Activated CD8-positive, alpha-beta memory T cell treated with anti-CD3 and anti-CD28 coated beads for 48 hours (primary cell): Measurements from ENCODE around the gene ATRNL1.
"Not testable (repeated sequence)": the region's sequence is repeated elsewhere in the genome, so short reads cannot be mapped to it uniquely, and the experiment has no call there.

Experiments used
- DNase-seq, 3 experiments: peaks; one replicate each; pipeline ENCODE4 v3.0.0-alpha.2; 2020; ENCODE audit warnings: low read depth in 2 of 3, low spot score in 2 of 3

Gene ATRNL1

DNA sequence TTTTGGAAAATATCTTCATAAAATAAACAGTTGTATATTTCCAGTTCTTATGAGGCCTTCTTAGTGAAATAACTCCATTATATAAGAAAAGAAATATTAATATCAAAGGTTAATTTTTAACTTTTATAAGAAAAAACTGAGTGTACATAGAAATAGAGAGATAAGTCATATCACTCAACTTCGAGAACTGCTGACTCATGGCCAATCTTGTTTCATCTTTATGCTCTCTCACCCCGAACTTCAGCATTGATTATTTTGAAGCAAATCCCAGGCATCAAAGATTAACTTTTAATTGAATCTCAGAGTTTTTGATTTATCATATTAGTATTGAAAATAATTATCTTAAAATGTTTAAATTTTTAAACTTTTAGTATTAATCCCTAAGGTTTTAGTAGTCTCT lies 652.8 kb downstream of the ATRNL1 start:
- DNase-seq, result no peak

DNA sequence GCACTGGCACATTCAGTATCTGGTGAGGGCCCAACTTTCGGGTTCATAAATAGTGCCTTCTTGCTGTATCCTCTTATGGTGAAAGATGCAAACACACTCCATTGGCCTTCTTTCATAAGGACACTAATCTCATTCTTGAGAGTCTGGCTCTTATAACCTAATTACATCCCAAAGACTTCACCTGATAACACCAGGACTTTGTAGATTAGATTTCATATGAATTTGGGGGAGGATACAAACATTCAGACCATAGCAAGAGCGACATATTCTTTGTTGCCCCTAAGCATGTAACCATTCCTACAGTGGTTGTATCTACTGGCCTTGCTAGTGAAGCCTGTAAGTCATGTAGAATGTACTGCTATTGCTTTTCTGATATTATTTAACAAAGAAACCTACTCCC lies 654.6 kb downstream of the ATRNL1 start:
- DNase-seq, result no peak

DNA sequence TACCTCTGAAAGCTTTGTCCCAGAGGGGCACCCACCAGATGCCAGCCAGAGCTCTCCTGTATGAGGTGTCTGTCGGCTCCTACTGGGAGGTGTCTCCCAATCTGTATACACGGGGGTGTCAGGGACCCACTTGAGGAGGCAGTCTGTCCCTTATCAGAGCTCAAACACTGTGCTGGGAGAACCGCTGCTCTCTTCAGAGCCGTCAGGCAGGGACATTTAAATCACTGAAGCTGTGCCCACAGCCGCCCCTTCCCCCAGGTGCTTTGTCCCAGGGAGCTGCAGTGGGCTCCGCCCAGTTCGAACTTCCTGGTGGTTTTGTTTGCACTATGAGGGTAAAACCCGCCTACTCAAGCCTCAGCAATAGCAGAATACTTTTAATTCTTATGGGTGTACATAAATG lies 665.3 kb downstream of the ATRNL1 start:
- not testable (repeated sequence) for DNase-seq

DNA sequence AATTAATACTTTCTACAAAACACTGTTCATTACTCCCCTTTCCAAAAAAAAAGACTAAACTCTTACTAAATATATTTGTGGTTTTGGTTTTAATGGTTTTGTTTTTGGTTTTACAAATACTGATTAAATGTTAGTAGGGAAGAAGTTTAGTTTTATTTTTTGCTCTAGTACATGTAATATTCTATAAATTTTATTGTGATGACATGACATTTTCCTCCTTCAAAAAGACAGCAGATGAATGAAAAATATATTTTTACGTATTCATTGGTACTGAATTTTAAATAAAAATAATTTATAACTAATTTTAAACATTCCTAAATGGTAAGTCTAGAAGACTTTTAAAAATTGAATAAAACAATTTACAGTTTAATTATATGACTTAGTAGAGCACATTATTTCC lies 667.0 kb downstream of the ATRNL1 start:
- DNase-seq, result no peak

DNA sequence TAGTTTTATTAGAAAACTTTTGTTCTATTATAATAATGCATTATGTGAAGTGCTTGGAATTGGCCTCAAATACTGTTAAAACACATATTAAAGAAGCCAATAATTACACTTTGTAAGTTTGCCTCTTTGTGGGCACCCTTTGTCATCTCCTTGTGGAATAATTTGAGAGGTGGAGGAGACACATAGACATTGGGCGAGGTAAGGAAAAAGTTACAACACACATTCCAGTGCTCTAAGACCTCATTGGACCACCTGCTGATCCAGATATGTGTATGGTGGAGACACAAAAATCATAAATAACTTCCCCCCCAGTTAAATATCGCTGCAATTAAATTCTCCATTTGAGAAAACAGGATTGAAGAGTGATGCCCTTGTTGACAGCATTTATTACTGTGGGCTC lies 668.0 kb downstream of the ATRNL1 start:
- DNase-seq, result no peak

DNA sequence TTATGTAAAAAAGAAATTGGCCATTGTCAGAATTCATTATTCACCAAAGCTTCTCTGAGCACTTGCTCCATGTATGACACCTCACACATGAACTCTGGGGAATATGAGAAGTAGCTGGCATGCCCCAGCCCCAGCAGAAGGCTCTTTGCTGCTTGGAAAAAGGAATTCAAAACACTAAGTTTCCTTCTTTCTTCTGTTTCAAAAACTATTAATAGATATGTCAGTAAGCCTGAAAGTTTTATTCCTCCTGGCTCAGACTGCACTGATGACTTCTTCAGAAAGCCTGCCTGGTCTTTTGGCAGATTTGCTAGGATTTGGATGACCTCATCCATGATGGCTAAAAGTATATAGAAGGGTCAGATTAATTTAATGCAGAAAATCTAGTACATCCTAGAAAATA lies 668.9 kb downstream of the ATRNL1 start:
- no peak for DNase-seq

DNA sequence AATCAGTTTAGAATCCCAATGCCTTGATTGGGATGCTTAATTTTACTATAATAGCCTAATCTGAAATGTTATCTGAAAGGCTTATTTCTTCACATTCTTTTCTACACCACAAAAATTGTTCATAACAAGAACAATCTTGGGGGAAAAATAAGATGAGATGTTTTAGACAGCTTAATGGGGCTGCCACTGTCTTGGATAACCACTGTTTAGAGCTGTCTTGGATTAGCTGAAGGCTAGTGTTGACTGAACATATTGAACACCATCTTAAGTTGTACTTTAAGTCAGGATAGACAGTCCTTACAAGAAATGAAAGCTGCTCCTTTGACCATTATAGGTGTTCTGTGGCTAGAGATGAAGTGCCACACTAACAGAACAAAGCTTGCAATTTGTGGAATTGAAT lies 678.6 kb downstream of the ATRNL1 start:
- no peak for DNase-seq

DNA sequence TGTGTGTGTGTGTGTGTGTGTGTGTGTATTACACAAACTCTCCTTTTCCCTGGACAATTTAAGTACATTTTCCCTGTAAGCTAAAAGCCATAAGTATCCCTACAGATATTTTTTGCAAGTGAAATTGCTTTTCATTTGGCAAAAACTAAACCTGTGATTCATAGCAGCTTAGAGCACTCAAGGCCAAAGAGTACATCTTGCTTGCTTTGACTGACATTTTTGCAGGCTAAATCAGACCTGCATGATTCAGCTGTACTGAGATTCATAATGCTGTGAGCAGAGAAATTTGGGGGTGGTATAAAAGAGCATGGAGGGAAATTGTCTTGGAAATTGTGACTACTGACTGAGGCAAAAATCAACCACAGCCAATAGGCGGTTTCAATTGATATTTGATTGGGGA lies 679.4 kb downstream of the ATRNL1 start:
- no peak for DNase-seq

DNA sequence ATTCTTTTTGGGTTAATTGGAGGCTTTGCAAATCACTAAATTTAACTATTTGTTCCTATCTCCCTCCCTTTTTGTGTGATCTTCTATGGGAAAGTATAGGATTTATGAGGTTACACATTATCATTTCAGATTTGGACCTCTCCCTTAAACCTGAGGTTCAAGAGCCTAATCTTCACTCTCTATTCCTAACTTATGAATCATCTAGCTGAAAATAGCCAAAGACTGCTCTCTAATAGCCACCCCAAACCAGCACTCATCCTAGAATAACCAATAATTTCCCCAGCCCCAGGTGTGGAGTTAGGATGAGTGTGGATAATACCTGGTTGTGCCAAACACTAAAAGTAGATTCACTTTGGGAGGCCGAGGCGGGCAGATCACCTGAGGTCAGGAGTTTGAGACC lies 680.7 kb downstream of the ATRNL1 start:
- no peak for DNase-seq

DNA sequence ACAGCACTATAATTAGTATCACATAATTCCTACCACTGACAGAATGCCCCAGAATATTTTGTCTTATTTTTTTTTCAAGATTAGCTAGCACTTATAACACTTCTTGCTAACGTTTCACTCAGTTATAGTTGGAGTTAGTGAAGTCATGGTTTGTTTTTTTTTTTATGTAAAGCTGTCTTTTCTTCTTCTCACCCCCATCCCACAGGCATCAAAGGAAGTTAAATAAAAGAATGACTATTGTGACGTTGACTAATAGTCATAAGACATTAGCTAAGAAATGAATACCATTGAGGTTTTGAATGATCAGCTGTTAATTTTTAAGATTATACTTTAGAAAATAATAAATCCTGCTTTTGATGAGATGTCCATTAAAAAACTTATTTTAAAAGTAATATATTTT lies 681.6 kb downstream of the ATRNL1 start:
- DNase-seq, result no peak

DNA sequence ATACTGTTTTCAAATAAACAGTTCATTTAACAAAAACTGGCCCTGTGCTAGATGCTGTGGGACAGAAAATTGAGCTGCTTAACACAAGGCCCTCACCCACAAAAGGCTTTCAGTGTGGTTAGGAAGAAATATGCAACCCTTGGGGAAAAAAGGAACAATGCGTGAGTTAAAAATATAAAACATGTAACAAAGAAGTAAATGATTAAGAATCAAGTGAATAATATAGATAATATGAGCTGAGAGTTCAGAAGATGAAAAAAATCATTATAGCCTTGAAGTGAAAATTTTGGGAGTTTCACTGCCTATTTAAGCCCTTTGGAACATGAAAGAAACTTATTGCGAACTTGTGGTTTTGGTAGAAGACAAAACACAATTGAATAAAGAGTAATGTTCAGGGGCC lies 684.5 kb downstream of the ATRNL1 start:
- no peak for DNase-seq

DNA sequence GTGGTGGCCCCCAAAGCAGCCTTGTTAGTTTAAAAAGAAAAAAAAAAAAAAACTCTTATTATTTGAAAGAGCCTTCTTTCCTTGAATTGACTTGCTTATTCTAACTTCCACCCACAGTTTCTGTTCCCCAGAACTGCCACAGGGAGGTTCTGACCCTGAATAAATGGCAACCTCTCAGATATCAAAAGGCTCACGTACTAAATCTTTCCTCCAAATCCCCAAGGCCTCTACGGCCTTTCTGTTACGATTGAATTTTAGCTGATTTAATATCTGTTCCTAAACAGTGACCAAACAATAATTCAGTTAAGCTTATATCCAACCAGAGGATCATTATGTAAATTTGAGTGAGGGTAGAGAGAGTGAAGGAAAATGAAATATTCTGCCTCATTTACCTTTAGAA lies 697.1 kb downstream of the ATRNL1 start:
- no peak for DNase-seq

DNA sequence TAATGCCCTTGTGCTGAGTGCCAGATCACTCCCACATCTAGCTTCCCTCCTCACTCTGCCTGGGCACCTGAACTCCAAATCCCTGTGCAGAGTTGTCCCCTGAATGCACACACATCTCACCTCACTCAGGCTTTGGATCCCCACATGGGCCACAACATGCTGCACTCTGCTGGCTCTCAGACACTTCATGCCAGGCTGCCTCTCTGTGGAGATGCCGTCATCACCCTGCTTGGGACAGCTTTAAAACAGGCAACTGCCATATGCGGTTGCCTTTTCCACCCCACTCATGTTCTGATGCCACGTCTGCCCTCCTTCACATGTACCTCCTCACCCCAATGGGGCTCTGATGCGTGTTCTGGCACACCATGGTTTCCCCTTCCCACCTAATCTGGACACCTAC lies 702.8 kb downstream of the ATRNL1 start:
- no peak for DNase-seq

DNA sequence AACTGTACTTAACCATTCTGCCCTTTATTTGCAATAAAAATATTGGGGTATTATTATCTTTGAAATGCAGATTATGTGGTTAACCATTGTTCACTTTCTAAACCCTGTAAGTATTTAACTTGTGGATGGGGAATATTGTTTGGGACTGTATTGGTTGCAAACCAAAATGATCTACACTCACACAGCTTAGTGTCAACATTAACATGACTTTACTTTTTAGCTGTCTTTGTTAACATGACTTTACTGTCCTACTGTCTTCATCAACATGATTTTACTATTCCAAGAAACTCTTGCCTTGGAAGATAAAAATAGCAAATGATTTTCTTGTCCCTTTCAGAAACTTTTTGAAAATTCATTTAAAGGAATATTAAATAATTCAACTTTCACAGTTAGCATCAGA lies 708.3 kb downstream of the ATRNL1 start:
- DNase-seq, result no peak

DNA sequence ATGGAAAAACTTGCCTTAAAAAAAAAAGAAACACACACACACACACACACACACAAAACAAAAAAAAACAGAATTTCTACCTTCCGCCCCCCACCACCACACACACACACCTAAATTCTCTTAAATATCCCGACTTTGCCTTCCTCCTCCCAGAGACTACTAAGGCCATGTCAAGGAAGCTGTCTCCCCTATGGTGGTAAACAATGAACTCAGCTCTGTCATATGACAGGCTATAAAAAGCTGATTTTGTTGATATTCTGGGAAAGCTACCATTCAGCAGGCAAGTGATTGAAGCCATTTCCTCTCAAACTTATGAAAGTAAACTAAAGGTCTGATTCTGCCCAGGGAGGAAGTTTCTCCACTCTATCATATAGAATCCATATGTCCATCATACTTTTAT lies 708.8 kb downstream of the ATRNL1 start:
- no peak for DNase-seq

DNA sequence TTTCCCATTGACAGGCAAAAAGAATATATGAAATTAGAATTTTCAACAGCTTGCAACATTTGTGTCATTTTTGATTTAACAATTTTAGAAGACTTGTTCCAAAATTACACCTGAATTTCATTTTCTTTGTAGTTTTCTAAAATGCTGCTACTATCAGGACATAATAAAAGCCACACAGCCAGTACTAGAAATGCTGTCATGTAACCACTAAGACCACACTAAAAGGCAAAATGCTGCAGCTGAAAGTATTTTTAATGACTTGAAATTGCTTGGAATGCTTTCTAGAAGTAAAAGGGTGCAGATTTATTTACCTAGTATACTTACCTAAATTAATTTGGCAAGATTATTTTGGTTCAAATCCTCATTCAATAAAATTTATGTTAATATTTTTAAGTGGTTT lies 709.7 kb downstream of the ATRNL1 start:
- DNase-seq, result no peak

DNA sequence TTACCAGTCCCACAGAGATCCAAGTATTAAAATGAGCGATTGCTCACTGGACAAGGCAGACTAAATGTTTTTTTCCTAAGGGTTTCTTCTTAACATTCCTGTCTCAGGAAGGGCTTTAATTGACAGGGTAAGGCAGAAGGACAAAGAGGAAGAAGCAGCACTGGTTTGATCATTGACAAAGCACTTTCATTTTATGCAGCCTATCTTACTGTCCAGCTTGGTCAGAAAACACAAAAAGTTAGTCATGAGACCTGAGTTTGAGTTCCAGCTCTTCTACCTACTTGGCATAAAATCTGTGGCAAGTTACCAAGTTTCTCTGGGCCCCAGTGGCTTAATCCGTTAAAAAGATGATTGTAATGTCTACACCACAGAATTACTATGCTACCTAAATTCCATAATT lies 721.4 kb downstream of the ATRNL1 start:
- DNase-seq, result no peak

DNA sequence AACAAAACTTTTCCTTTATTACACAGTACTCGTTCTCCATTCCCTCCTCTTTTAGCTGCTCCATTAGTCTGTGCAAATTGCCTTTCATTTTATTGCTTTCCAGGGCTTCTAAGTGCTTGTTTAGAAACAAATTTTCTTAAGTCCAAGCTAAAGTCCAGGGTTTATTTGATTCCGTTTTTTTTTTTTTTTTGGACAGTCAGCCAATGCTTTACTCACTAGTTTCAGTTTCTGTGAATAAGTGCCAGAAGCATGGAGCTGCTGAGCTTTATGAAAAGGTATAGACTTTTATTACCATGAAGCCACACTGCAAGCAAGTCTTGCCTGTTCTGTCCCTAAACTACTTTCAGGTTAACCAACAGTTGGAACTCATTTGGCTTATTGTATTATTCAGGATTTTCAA lies 724.8 kb downstream of the ATRNL1 start:
- DNase-seq, result no peak

DNA sequence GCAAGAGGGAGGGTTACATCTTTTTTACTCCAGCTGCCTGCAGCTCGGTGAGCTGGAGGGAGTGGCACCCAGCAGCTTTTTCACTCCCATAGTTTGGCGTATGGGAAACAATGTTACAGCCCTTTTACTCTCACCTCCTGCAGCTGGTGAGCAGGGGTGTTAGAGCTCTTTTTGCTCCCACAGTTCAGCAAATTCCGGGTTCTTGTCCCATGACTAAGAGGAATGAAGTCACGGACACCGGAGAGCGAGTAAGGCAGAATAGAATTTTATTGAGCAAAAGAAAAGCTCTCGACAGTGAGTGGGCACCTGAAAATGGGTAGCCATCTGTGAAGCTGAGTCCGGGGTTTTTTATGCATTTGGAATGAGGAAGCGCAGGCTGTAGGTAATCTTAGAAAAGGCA lies 733.2 kb downstream of the ATRNL1 start:
- no peak for DNase-seq

DNA sequence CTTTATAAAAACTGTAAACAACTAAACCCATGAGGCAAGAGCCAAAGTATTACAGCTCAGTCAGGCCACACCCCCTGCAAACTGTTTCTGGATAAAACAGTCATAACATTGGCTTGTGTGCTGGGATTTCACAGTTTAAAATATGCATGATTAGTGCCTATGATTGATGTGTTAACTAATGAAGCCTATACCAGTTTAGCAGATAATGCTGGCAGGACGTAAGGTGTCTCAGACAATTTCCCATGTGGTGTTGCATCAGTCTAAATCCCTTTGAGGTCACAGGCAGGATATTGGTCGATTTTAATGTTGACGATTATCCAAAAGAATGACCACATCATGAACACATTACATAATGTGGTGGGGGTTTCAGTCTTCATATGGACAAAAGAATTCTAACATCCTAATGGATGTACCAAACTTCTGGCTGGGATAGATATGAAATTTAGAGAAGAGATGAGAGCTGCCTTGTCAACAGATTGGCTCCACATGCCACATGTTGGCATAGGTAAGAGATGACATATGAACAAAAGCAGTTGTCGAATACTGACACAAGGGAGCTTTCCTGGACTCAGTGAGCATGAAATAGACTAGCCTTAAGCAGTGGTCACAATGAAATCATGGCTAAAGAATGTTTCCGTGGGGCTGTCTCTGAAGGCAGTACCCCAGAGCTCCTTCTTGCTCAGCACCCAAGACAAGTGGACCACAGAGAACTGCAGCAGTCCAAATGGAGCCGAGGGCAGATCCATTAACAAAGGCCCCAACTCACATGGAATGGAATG lies 734.3 kb downstream of the ATRNL1 start:
- DNase-seq, result no peak

DNA sequence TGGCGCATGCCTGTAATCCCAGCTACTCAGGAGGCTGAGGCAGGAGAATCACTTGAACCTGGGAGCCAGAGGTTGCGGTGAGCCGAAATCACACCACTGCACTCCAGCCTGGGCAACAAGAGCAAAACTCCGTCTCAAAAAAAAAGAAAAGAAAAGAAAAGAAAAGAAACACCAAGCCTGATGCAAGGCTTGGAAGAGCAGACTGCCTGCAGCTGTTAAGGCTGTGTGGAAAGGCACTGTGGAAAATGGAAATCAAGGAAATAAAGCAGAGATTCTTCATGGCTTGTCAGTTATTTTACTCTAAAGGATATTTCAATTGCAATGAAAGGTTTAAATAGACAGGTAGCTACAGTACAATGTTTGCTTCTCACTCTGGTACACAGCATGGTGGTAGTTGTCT lies 735.0 kb downstream of the ATRNL1 start:
- DNase-seq, result not testable (repeated sequence)

DNA sequence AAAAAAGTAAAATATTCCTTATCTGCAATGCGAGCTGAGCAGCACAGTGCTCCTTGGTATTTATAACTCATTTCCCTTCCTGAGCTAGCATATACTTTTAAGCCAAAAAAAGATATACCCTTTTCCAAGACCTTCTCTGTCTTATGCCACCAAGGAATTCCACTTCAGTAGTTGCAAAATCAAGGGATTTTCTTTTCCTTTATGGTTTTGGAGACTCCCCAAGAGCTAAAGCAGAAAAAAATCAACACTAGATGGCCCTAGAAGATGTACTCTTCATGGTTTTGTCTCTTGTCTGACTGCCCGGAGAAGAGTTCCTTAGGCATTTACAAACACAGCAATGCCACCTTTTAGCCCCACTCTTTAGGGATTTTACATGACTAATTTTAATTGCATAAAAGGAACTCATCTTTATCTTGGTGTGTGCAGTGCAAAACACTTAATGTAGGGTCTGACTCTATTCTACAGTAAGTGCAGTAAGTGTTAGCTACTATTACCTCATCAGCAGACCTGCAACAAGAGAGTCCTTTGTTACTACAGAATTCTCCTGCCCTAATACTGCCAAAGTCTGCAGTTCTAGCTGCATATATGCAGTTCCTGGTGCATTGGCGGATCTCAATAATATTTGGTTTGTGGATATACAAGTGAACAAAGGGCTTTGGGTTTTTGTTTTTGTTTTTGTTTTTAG lies 736.5 kb downstream of the ATRNL1 start:
- DNase-seq, result no peak
